Prostate gland (tissue), 2 donors: ENCODE results near the gene MIPOL1.

ENCODE experiments used
- POLR2AphosphoS5 ChIP-seq: sonication (generic); formaldehyde crosslinking; IDR thresholded peaks from one replicate; pipeline ENCODE4 v1.6.1; 2017; ENCODE audit warnings: antibody characterized with exemption
- TF ChIP-seq, protein P1 (sequence below), 4 experiments: fragments of 200-600 bp in 2 of 4; fragments of 450-650 bp in 2 of 4; sonication (generic) in 2 of 4; IDR thresholded peaks; 1 replicate in 3 of 4; 2 replicates in 1 of 4; pipeline ENCODE4 v1.5.1; 2016 to 2019; ENCODE audit warnings: antibody characterized with exemption in 4 of 4, mild to moderate bottlenecking in 2 of 4, moderate library complexity in 2 of 4

DNA sequence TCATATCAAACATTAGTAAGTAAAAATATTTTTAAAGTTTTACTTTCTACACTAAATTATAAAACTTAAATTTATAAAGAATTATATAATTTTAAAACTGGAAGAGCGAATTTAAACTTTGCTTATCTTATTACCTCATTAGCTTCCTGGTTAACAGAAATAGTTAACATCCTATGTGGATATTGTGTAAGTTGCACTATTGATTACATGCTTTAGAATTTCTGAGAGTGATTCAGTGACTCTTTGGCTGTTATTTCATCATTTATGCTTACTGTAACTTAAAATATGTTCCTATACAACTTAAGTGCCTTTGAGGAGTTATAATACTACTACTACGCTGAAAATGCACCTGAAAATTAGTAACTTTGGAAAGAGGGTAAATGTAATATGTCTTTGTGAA lies 295.9 kb downstream of the MIPOL1 start:
- TF ChIP-seq POLR2AphosphoS5, result no peak
- TF ChIP-seq, protein P1, sequence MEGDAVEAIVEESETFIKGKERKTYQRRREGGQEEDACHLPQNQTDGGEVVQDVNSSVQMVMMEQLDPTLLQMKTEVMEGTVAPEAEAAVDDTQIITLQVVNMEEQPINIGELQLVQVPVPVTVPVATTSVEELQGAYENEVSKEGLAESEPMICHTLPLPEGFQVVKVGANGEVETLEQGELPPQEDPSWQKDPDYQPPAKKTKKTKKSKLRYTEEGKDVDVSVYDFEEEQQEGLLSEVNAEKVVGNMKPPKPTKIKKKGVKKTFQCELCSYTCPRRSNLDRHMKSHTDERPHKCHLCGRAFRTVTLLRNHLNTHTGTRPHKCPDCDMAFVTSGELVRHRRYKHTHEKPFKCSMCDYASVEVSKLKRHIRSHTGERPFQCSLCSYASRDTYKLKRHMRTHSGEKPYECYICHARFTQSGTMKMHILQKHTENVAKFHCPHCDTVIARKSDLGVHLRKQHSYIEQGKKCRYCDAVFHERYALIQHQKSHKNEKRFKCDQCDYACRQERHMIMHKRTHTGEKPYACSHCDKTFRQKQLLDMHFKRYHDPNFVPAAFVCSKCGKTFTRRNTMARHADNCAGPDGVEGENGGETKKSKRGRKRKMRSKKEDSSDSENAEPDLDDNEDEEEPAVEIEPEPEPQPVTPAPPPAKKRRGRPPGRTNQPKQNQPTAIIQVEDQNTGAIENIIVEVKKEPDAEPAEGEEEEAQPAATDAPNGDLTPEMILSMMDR (IDR thresholded peaks at IDR 0.05), result no peak
